Muscle of leg (tissue), 11 donors: ENCODE results near the gene FHL1. TPM values are rescaled to one million over a fixed set of nuclear protein-coding genes. Genes with fewer than 3 reads are reported as not detected.
A peak's percentile ranks its signal among the peaks of the same experiment; 100 is the strongest.

Experiments
- DNase-seq: peaks from one replicate; pipeline ENCODE4 v3.0.0; 2013
- H3K27ac ChIP-seq: one replicate; pipeline ENCODE4 v1.5.1; 2013; ENCODE audit warnings: mild to moderate bottlenecking, low read length, control low read depth
- H3K27me3 ChIP-seq: one replicate; pipeline ENCODE4 v1.6.1; 2013; ENCODE audit warnings: low read length; ENCODE audit not compliant: control insufficient read depth, insufficient read depth
- H3K36me3 ChIP-seq: one replicate; pipeline ENCODE4 v1.6.1; 2013; ENCODE audit warnings: low read length; ENCODE audit not compliant: control insufficient read depth, insufficient read depth
- H3K4me1 ChIP-seq: one replicate; pipeline ENCODE4 v1.6.1; 2013; ENCODE audit warnings: low read length; ENCODE audit not compliant: control insufficient read depth, insufficient read depth
- H3K4me3 ChIP-seq: one replicate; pipeline ENCODE4 v1.5.1; 2013; ENCODE audit warnings: low read length, control low read depth
- H3K9me3 ChIP-seq: replicated peaks from 2 replicates; pipeline ENCODE4 v1.6.1; 2013; ENCODE audit warnings: low read depth, low read length; ENCODE audit not compliant: control insufficient read depth
- WGBS: methylation state at CpG from one replicate; pipeline ENCODE4 v1.1.5; 2013; ENCODE audit warnings: missing lambda C conversion rate; ENCODE audit not compliant: insufficient coverage; 5-methylcytosine and 5-hydroxymethylcytosine counted together
- polyA plus RNA-seq, 8 donors: library from polyadenylated mRNA; unstranded; fragments of 120-200 nt; gene quantifications; one replicate each; pipeline versions ENCODE4 v1.2.1 to v1.2.3, GENCODE V29; 2013; ENCODE audit warnings: inconsistent platforms in 1 of 8, low replicate concordance in 1 of 8; ENCODE audit not compliant: insufficient read length in 8 of 8, insufficient read depth in 1 of 8
- total RNA-seq: library from RNA; stranded (reverse); fragments of 120-200 nt; gene quantifications from one replicate; pipeline ENCODE4 v1.2.4, GENCODE V29; 2013

The FHL1 gene
- total and polyA plus RNA-seq, 9 donors = 1,092 to 1,847 (median 1,474) TPM

GRCh38 chrX:136141569-136141968 is 5.8 kb upstream of the FHL1 start:
- 17% methylated on average over 1 of the region's 3 CpGs for WGBS
- no peaks in the 10 kb centered on the region for H3K36me3 ChIP-seq
- H3K27ac ChIP-seq = no peak overlapping the region
- H3K4me1 ChIP-seq = peaks cover 3% of the 10 kb centered on the region
- DNase-seq = no peak
- no peak overlapping the region for H3K4me3 ChIP-seq
- no peaks in the 10 kb centered on the region for H3K9me3 ChIP-seq
- H3K27me3 ChIP-seq = peaks cover 19% of the 10 kb centered on the region

- H3K9me3 ChIP-seq = no peaks in the 10 kb centered on the region
- WGBS = no CpG with 5 or more reads among the region's 3 CpGs
- no peak overlapping the region for H3K27ac ChIP-seq
- H3K4me1 ChIP-seq = peaks cover 3% of the 10 kb centered on the region
- no peak overlapping the region for H3K4me3 ChIP-seq
- DNase-seq = no peak
- H3K36me3 ChIP-seq = no peaks in the 10 kb centered on the region
- peaks cover 20% of the 10 kb centered on the region for H3K27me3 ChIP-seq
Observed at GRCh38 chrX:136142592-136142991, 4.7 kb upstream of the FHL1 start.

- Histone ChIP-seq H3K9me3 (no peaks in the 10 kb centered on the region), H3K27ac (no peak overlapping the region), H3K27me3 (peaks cover 22% of the 10 kb centered on the region), H3K36me3 (no peaks in the 10 kb centered on the region), H3K4me3 (no peak overlapping the region), H3K4me1 (peaks cover 3% of the 10 kb centered on the region)
- no peak for DNase-seq
- WGBS = 38% methylated on average over 5 of the region's 8 CpGs
Observed at GRCh38 chrX:136143711-136144110, 3.6 kb upstream of the FHL1 start.

GRCh38 chrX:136146614-136147314 is 569 bp upstream of the FHL1 start:
- peak; percentile 53 for DNase-seq
- WGBS = 37% methylated on average over 55 of the region's 59 CpGs
- peak overlapping the region; percentile 54 for H3K4me3 ChIP-seq
- H3K36me3 ChIP-seq = no peaks in the 10 kb centered on the region
- peaks cover 27% of the 10 kb centered on the region for H3K27me3 ChIP-seq
- peaks cover 3% of the 10 kb centered on the region for H3K4me1 ChIP-seq
- H3K27ac ChIP-seq = peak overlapping the region; percentile 15
- H3K9me3 ChIP-seq = no peaks in the 10 kb centered on the region

- Histone ChIP-seq H3K36me3 (no peaks in the 10 kb centered on the region), H3K9me3 (no peaks in the 10 kb centered on the region)
- WGBS = 40% methylated on average over 9 of the region's 17 CpGs
Observed at GRCh38 chrX:136147976-136148375, 643 bp downstream of the FHL1 start.

GRCh38 chrX:136148391-136148790 is 1.1 kb downstream of the FHL1 start:
- peaks cover 25% of the 10 kb centered on the region for H3K27me3 ChIP-seq
- peak; percentile 24 for DNase-seq
- peaks cover 3% of the 10 kb centered on the region for H3K4me1 ChIP-seq
- H3K9me3 ChIP-seq = no peaks in the 10 kb centered on the region
- H3K36me3 ChIP-seq = no peaks in the 10 kb centered on the region
- peak overlapping the region; percentile 47 for H3K4me3 ChIP-seq
- 38% methylated on average over 10 of the region's 17 CpGs for WGBS
- H3K27ac ChIP-seq = peak overlapping the region; percentile 68

More at GRCh38 chrX:136147976-136148375, 643 bp downstream of the FHL1 start:
- DNase-seq = peak; percentile 37
- peak overlapping the region; percentile 69 for H3K27ac ChIP-seq
- peaks cover 3% of the 10 kb centered on the region for H3K4me1 ChIP-seq
- H3K4me3 ChIP-seq = peak overlapping the region; percentile 47
- peaks cover 27% of the 10 kb centered on the region for H3K27me3 ChIP-seq

GRCh38 chrX:136154998-136155397 is 7.7 kb downstream of the FHL1 start:
- Histone ChIP-seq H3K36me3 (no peaks in the 10 kb centered on the region), H3K9me3 (no peaks in the 10 kb centered on the region), H3K4me1 (no peaks in the 10 kb centered on the region), H3K4me3 (no peak overlapping the region), H3K27ac (no peak overlapping the region), H3K27me3 (peaks cover 19% of the 10 kb centered on the region)
- 39% methylated on average over 2 of the region's 5 CpGs for WGBS
- no peak for DNase-seq

GRCh38 chrX:136156560-136157117 is 9.3 kb downstream of the FHL1 start:
- no peak overlapping the region for H3K4me3 ChIP-seq
- no peak overlapping the region for H3K27ac ChIP-seq
- no peak for DNase-seq
- peaks cover 15% of the 10 kb centered on the region for H3K27me3 ChIP-seq
- 71% methylated on average over 3 of the region's 5 CpGs for WGBS
- no peaks in the 10 kb centered on the region for H3K9me3 ChIP-seq
- H3K4me1 ChIP-seq = no peaks in the 10 kb centered on the region
- H3K36me3 ChIP-seq = no peaks in the 10 kb centered on the region

- Histone ChIP-seq H3K9me3 (no peaks in the 10 kb centered on the region), H3K4me1 (no peaks in the 10 kb centered on the region), H3K27ac (no peak overlapping the region), H3K4me3 (no peak overlapping the region), H3K27me3 (peaks cover 17% of the 10 kb centered on the region), H3K36me3 (no peaks in the 10 kb centered on the region)
- peak; percentile 46 for DNase-seq
- WGBS = no CpG with 5 or more reads among the region's 3 CpGs
Observed at GRCh38 chrX:136157187-136157586, 9.9 kb downstream of the FHL1 start.

- Histone ChIP-seq H3K9me3 (no peaks in the 10 kb centered on the region), H3K27ac (no peak overlapping the region), H3K4me1 (peaks cover 5% of the 10 kb centered on the region), H3K27me3 (peaks cover 21% of the 10 kb centered on the region), H3K36me3 (no peaks in the 10 kb centered on the region), H3K4me3 (no peak overlapping the region)
- no peak for DNase-seq
- no CpG with 5 or more reads among the region's 4 CpGs for WGBS
Observed at GRCh38 chrX:136158685-136159084, 11.4 kb downstream of the FHL1 start.
